Fibroblast of lung (primary cell): Measurements from ENCODE around the gene TOR4A.

Experiments used
- EZH2 ChIP-seq: IDR thresholded peaks from 2 replicates; pipeline ENCODE4 v1.5.1; 2012; ENCODE audit warnings: low read length, control low read depth, mild to moderate bottlenecking; ENCODE audit errors: missing control alignments
- TF ChIP-seq, protein P1 (sequence below), 2 donors: IDR thresholded peaks in 1 of 2; conservative IDR thresholded peaks in 1 of 2; 1 replicate in 1 of 2; 2 replicates in 1 of 2; pipeline ENCODE4 v1.5.1; 2011 to 2012; ENCODE audit warnings: low read length in 2 of 2, control low read depth in 1 of 2, inconsistent platforms in 1 of 2, low read depth in 1 of 2, mild to moderate bottlenecking in 1 of 2

GRCh38 chr9:137273095-137273490 is 4.4 kb upstream of the TOR4A start:
- TF ChIP-seq, protein P1, sequence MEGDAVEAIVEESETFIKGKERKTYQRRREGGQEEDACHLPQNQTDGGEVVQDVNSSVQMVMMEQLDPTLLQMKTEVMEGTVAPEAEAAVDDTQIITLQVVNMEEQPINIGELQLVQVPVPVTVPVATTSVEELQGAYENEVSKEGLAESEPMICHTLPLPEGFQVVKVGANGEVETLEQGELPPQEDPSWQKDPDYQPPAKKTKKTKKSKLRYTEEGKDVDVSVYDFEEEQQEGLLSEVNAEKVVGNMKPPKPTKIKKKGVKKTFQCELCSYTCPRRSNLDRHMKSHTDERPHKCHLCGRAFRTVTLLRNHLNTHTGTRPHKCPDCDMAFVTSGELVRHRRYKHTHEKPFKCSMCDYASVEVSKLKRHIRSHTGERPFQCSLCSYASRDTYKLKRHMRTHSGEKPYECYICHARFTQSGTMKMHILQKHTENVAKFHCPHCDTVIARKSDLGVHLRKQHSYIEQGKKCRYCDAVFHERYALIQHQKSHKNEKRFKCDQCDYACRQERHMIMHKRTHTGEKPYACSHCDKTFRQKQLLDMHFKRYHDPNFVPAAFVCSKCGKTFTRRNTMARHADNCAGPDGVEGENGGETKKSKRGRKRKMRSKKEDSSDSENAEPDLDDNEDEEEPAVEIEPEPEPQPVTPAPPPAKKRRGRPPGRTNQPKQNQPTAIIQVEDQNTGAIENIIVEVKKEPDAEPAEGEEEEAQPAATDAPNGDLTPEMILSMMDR (conservative IDR thresholded peaks at IDR 0.05 in 1 of 2, IDR thresholded peaks at IDR 0.05 in 1 of 2; ENCODE audit: low read depth in 1 of 2, low read length in 2 of 2): no peak
- no peak for TF ChIP-seq EZH2
